GM18907 (cell line): ENCODE results near the gene PIP5K1B.
"Not testable (repeated sequence)": the region's sequence is repeated elsewhere in the genome, so short reads cannot be mapped to it uniquely, and the experiment has no call there.

Experiments used
- ATAC-seq: cut with Tn5 transposase; IDR thresholded peaks from one replicate; pipeline ENCODE4 v1.9.1; 2021; ENCODE audit warnings: mild to moderate bottlenecking, moderate library complexity; ENCODE audit not compliant: unreplicated experiment

Gene PIP5K1B

DNA sequence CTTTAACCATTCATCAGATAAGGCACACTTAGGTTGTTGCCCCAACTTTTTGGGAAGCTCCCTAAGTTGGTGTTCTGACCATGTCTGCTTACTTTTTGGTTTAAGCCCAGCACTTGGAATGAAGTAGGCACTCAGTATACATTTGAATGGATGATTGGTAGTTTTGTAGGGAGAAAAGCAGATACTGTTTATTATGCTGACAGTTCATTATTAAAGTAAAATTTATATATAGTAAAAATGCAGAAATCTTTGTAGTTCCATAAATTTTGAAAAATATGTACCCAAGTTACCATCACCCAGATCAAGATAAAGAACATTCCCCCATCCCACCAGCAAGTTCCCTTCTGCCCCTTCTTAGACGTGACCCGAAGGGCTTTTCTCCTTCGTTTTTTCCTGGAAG, 273.5 kb downstream of the PIP5K1B start:
- no peak for ATAC-seq

DNA sequence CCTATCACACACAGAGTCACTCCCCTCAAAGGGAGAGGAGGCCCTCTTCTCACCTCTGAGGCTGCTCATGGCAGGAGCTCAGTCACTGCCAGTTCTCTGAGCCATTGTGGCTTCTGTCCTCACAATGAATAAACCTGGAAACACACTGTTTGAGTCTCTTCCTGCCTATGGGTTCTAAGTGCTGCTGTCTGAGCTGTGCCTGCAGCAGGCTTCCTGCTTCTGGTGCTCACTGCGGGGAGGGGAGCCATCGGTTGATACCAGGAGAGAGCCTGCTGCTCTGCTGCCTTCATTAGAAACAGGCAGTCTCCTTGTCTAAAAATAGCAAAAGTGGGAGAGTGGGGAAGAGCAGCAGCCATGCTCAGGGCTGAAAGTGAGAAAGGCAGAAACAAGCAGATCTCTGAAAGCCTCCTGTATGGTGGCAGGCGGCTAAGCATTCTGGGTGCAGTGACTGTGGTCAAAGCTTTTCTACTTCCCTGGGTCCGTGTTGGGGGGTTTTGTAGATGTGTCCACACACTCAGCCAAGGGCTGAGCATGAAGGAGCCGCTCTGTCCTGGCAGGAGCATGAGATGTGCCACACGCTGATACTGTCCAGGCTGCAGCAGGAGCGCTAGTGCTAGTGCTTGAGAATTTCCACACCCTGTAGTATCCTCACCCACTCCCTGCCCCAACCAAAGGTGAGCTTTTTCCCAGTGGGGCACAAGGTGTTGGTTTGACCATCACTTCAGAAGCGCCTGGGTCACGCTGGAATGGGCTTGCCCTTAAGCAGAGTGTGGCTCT, 274.7 kb downstream of the PIP5K1B start:
- peak; percentile 30 for ATAC-seq

DNA sequence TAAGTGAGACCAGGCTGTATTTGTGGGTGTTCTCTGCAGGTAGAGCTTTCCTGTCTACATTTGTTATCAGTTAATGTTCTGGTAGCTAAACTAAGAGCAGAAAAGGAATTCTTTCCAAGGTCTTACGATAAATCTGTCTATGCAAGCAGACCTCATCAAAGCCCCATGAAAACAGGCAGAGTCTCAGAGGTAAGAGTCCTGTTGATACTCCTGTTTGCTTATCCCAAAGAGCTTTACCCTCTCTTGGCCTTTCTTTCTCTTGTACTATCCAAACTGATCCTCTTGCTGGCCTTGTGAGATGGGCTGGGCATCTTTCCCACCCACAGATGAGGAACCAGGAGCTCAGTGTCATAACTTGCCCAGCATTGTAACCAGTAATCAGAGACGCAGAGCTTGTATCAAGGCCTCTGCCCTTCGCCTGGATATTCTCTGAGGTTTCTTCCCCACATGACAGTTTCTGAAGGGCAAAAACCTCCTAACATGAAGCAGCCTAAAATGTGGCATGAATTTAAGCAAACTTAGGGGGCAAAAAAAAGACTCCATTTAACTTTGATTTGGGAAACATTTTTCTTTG, 275.4 kb downstream of the PIP5K1B start:
- no peak for ATAC-seq

DNA sequence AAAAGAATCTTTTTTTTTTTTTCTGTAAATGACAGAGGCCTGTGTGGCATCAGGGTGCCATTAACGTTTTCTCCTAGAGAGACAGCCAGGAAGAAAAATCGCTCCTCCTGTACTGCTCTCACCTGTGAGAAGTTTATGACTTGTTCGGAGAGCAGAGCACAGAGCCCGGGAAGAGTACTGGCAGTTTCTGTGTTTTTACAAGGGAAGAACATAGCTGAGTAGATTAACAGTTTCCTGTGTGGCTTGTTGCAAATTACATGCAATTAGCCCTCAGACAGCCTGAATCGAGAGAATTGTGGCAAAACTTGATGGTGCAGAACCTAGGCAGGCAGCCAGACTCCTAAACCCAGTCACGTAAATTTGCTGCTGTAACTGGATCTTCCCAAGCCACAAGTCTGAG, 276.7 kb downstream of the PIP5K1B start:
- ATAC-seq: peak; percentile 54

DNA sequence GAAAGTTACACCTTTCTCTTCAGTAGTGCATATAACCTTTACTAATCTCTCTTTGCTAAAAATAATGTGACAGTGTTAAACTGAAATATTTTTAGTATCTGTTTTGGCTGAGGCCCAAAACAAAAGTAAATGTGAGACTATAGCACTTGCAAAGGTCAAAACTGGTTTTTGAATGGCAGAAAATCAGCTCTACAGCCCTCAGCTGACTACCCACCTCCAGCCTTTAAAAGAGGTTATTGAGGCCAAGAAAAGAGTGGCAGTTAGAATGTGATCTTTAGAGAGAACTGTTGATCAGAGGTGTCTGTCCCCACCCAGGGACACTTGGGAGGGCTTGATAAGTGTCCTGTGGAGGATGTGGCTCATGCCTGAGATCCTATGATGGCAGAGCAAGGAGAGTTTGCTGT, 278.0 kb downstream of the PIP5K1B start:
- ATAC-seq: no peak

DNA sequence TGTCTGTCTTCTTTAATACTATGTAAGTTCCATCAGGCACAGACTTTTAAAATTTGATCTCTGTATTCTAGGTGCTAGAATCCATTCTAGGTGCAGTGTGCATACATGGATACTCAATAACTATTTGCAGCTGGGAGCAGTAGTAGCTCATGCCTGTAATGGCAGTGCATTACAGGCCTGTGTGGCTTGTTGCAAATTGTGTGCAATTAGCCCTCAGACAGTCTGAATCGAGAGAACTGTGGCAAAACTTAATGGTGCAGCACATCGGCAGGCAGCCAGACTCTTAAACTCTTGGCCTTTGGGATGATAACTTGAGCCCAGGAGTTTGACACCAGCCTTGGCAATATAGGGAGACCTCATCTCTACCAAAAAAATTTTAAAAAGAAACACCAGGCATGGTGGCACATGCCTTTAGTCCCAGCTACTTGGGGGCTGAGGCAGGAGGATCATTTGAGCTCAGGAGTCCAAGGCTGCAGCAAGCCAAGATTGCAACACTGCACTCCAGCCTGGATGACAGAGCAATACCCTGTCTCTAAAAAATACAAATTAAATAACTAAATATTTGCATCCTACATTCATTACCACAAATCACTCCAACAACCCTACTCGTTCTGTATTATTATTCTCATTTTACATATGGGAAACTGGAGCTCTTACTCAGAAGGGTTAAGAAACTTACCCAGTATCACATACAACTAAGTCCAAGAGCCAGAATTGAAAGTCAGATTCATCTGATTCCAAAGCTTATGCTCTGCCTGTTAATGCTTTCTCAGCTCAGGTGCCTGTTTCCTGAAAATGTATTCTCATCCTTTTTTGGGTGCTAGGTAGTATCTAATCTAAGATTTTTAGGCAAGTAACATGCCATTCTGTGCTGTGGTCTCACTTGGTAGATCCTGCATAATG, 278.7 kb downstream of the PIP5K1B start:
- no peak for ATAC-seq

DNA sequence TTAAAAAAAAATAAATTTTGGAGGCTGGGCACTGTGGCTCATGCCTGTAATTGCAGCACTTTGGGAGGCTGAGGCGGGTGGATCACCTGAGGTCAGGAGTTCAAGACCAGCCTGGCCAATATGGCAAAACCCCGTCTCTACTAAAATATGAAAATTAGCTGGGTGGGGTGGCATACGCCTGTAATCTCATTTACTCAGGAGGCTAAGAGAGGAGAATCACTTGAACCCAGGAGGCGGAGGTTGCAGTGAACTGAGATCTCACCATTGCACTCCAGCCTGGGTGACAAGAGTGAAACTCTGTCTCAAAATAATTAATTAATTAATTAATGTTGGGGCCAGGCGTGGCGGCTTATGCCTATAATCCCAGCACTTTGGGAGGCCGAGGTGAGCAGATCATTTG, 281.9 kb downstream of the PIP5K1B start:
- ATAC-seq: not testable (repeated sequence)

DNA sequence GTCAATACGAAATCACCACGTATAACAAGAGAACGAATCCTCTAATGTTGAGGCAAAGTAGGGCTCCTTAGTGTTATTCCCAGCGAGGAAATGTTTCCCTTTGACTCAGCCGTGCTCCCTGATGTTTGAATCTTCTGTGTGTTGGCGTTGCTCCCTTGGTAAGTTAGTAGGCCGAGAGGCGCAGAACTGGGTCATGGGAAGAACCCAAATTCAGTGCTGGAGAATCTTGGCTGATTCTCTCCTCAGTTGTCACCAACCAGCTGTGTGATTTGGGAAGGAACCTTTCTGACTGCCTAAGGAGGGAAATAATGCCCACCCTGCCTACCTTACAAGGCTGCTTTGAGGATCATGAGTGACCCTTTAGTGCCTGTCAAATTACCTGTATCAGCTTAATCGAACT, 286.4 kb downstream of the PIP5K1B start:
- no peak for ATAC-seq

DNA sequence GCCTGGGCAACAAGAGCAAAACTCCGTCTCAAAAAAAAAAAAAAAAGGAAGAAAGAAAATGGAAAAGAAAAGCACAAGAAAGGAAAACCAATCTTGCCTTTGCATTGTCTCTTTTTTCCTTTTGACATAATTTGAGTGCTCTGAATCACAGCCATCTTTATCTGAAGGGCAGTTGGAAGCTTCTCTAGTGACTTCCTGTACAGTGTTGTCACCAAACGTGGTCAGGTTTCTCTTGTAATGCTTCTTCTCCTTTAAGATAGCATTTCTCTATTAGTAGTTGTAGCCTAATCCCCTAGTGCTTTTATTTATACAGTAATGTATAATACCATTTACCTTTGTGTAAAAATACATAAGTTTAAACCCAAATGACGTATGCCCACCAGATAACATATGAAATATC, 290.7 kb downstream of the PIP5K1B start:
- ATAC-seq: no peak

DNA sequence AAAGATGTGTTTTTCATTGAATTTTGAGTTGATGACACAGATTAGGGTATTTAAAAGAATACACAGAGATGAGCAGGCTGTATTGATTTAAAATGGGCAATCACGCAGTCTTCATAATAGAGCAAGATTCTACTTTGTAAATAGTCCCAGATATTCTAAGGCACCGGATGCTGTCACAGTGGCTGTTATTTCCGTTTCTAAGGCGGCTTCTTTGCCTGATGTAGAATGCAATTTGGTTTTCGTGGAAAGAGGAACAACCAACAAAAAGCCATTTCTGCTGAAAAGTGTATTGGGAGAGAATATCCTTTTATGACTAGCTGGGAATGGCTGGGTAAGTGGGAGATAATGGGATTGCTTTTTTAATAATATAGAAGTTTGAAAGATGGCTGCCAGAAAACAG, 291.4 kb downstream of the PIP5K1B start:
- no peak for ATAC-seq

DNA sequence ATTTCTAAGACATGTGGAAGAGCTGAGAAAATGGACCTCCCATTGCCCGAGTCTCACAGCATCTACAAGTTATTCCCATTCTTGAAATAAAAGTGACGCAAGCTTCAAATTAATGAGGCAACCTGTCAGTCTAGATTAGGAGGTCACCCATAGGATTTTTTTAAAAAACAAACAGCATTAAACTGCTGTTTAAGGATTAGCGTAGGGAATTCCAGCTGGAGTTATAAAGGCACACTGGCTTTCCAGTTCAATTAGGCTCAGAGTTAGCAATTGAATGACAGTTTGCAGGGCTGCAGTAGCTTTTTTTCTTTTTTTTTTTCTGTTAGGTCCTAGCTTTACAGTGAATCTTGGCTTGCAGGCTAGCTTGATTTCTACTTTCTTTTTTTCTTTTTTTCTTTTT, 292.6 kb downstream of the PIP5K1B start:
- ATAC-seq: no peak

DNA sequence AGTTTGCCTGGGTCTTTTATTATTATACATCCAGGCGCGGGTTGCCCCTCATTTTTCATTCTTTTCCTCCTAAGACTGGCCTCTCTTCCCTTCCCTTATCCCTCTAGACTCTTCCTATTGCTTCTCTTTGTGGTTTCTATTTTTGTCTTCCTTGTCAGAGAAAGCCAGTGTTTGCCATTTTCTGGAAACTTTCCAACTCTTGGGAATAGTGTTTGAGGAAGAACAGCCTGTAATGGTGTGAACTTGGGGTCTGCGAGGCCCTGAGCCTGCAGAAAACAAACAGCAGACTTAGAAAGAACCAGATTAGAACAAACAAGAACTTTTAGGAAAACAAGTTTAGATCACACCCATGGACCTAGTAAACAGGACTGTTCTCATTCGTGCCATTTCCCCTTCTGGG, 293.3 kb downstream of the PIP5K1B start:
- ATAC-seq: no peak

DNA sequence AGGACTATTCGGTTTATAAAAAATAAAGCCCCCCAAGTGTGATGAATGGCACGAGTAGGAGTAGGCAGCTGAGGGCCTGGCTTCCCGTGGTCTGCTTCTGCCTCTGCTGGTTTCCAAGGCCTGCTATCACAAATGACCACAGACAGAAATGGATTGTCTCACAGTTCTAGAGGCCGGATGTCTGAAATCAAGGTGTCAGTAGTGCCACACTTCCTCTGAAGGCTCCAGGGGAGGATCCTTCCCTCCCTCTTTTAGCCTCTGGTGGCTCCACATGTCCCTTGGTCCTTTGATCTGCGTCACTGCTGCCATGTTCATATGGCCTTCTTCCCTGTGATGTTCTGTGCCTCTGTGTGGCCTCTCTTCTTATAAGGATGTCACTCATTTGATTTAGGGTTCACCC, 293.8 kb downstream of the PIP5K1B start:
- ATAC-seq: no peak

DNA sequence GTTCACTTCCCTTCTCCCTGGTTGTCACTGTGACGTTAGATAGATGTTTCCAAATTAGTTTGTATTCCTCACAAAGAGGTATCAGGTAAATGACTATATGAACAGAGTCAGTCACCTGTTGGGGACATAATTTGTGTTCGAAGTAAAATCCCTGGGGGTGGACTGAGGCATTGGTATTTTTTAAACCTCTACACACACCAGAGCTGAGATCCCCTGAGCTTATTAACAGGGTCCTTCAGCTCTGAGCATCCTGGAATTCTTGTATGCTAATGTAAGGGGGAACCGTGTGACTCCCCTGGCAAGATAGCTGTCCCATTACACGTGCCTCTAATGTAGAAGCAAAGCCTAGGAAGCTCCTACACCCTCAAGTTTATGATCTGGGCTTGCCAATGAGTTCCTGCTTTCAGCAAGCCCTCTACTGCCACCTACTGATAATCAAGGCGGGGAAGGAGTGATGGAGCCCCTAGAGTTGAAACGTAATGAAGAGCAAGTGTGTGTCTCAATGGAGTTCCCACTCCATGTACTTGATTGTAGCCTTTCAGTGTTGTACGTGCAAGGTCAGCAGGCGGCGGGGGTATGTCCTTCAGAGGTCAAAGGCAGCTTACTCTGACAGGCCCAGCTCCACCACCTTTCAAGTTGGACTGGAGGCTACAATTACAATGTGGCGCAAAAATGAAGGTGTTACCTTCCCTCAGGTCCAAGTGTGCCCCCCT, 294.5 kb downstream of the PIP5K1B start:
- peak; percentile 89 for ATAC-seq

DNA sequence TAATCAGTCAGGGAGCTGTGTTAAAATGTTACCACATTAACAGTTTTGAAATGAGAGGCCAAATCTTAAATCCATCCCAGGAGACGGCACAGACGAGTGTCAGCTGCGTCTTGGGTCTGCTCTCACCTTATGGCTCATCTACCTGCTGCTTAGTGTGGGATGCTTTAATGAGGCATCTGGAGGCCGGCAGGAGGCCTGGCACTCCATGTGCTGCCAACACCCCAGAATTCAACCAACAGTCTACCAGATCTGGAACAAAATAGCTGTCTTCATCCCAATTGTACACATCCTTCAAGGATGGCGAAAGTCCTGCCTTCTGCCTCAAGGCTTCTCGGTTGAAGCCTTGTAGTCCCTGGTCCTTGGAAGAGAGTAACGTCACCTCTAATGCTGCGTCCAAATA, 296.9 kb downstream of the PIP5K1B start:
- ATAC-seq: peak; percentile 36

DNA sequence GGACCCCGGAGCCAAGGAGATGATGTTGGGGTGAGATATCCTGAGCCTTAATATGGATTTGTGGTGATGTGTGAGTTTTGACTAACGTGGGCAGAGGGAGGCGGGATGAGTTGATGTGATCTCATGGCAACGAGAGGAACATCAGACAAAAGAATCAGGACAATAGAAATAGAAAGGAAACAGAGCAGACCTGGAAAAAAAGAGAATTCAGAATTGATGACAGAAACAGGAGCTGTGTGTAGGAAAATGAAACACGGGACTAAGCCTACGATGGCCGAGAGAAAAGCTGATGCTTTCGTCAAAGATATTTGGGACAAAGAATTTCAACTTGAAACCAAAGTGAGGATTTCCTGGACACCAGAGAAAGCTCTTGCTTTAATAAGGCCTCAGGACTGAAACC, 298.0 kb downstream of the PIP5K1B start:
- no peak for ATAC-seq

DNA sequence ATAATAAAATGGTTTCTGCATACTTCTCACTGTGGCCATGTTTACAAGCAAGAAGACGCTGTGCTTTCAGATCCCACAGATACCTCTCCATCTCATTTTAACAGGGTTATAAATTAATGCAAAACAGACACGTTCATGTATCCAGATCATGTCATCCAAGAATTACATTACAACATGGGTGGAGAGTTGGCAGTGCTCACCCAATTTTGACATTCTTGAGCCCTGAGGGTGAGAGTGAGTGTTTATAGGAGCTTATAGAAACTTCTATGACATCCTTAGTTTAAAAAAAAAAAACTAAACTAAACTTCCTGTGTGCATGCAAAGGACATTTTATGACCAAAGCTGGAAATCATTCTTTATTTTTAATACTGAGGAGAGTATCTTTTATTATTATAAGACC, 299.8 kb downstream of the PIP5K1B start:
- no peak for ATAC-seq

DNA sequence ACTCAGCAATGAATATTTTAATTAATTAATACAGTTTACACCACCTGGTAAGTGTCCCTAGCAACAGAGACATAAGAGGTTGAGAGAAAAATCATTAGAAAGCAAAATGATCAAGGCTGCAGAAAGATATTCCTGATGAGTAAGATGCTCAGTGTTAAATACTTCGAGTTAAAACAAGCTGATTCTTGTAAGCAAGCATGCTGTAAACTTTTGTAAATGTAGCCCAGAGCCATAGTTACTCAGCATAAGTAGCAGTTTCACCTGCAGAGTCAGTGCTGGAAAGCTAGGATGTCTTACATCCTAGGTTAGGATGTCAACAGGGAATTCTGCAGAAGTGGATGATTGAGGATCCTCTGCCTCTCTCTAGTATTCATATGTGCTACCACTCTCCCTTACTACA, 304.7 kb downstream of the PIP5K1B start:
- no peak for ATAC-seq

DNA sequence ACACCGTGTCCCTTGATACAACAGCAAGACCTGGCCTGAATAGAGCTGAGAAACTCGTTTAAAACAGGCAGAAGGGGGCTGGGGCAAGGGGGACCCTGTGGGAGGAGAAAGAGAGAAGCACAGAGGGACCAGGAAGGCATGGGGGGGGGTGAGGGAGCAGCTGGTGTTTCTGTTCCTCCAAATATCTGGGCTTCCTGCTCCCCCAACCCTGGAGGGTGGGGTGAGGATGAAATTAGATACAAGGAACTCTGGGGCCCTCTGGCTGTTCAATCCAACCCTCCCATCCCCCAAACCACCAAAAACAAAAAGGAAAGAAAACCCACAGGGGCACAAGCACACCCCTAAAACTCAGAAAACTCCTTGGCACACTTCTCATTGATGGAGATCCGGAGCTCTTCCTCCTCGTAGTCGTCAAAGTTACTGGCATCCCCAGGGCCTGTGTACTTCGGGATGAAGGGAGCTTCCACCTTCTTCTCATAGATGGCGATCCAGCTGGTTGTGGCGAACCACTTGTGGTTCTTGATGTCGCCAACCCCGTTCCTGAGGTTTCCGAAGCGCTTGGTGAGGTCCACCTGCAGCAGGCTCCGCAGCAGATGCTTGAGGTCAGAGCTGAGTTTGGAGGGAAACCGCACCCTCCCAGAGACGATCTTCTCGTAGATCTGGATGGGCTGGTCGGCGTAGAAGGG, 307.8 kb downstream of the PIP5K1B start:
- ATAC-seq: no peak

DNA sequence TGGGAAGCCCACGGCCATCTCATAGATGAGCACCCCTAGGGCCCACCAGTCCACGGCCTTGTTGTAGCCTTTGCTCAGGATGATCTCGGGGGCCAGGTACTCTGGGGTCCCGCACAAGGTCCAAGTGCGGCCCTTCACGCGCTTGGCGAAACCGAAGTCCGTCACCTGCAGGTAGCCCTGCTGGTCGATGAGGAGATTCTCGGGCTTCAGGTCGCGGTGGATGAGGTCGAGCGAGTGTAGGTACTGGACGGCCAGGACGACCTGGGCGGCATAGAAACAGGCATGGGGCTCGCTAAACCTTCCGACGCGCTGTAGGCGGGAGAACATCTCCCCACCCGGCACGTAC, 308.3 kb downstream of the PIP5K1B start:
- no peak for ATAC-seq

DNA sequence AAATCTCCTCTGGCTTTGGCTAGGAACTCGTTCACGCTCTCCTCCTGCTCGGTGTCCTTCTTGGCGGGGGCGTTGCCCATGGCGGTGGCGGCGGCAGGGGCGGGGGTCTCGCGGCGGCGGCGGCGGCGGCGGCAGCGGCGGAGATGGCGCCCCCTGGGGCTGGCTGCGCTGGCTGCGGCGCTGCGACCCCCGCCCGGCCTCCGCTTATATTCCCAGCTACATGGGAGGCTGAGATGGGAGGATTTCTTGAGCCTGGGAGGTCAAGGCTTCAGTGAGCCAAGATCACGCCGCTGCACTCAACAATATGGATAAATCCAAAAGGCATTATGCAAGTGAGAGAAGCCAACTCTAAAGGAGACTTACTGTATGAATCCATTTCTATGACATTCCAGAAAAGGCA, 309.0 kb downstream of the PIP5K1B start, which contains the start of gene PRKACG:
Gene PRKACG, minus strand, starts transcription at position 101 of the 400 bp plus-strand sequence. Its CDS starts 21 bp downstream, at position 80.
- ATAC-seq: no peak
